ENCODE measurements around the gene SPSB4.
"Not testable (repeated sequence)": the region's sequence is repeated elsewhere in the genome, so short reads cannot be mapped to it uniquely, and the experiment has no call there.

The SPSB4 gene

GRCh38 chr3:141114179-141114745 lies 63.1 kb downstream of the SPSB4 start:
- DNase-seq (ENCODE audit: low read depth, low spot score), result no peak

- no peak for DNase-seq (ENCODE audit: low read depth, low spot score)
These were observed 63.8 kb downstream of the SPSB4 start for GRCh38 chr3:141114816-141115460.

- DNase-seq (ENCODE audit: low read depth, low spot score), result peak; percentile 9
These were observed 64.8 kb downstream of the SPSB4 start for GRCh38 chr3:141115789-141116541.

GRCh38 chr3:141116721-141117120 lies 65.6 kb downstream of the SPSB4 start:
- DNase-seq (ENCODE audit: low read depth, low spot score), result no peak

- DNase-seq (ENCODE audit: low read depth, low spot score), result not testable (repeated sequence)
These were observed 66.8 kb downstream of the SPSB4 start for GRCh38 chr3:141117982-141118381.

GRCh38 chr3:141122455-141123030 lies 71.4 kb downstream of the SPSB4 start:
- no peak for DNase-seq (ENCODE audit: low read depth, low spot score)

GRCh38 chr3:141123677-141124410 lies 72.7 kb downstream of the SPSB4 start:
- DNase-seq (ENCODE audit: low read depth, low spot score), result no peak

GRCh38 chr3:141124715-141125114 lies 73.6 kb downstream of the SPSB4 start:
- no peak for DNase-seq (ENCODE audit: low read depth, low spot score)

GRCh38 chr3:141125351-141125750 lies 74.2 kb downstream of the SPSB4 start:
- DNase-seq (ENCODE audit: low read depth, low spot score), result no peak

GRCh38 chr3:141126661-141127343 lies 75.7 kb downstream of the SPSB4 start:
- no peak for DNase-seq (ENCODE audit: low read depth, low spot score)

- DNase-seq (ENCODE audit: low read depth, low spot score), result no peak
These were observed 76.4 kb downstream of the SPSB4 start for GRCh38 chr3:141127344-141128125.

GRCh38 chr3:141128126-141128777 lies 77.1 kb downstream of the SPSB4 start:
- no peak for DNase-seq (ENCODE audit: low read depth, low spot score)

- DNase-seq (ENCODE audit: low read depth, low spot score), result no peak
These were observed 77.9 kb downstream of the SPSB4 start for GRCh38 chr3:141129049-141129448.

GRCh38 chr3:141129541-141130011 lies 78.4 kb downstream of the SPSB4 start:
- no peak for DNase-seq (ENCODE audit: low read depth, low spot score)

- DNase-seq (ENCODE audit: low read depth, low spot score), result no peak
These were observed 92.4 kb downstream of the SPSB4 start for GRCh38 chr3:141143517-141143916.

- DNase-seq (ENCODE audit: low read depth, low spot score), result no peak
These were observed 95.9 kb downstream of the SPSB4 start for GRCh38 chr3:141146979-141147470.

GRCh38 chr3:141147657-141148056 lies 96.5 kb downstream of the SPSB4 start:
- no peak for DNase-seq (ENCODE audit: low read depth, low spot score)

- no peak for DNase-seq (ENCODE audit: low read depth, low spot score)
These were observed 97.0 kb downstream of the SPSB4 start for GRCh38 chr3:141148169-141148568.

- DNase-seq (ENCODE audit: low read depth, low spot score), result no peak
These were observed 97.6 kb downstream of the SPSB4 start for GRCh38 chr3:141148770-141149169.

All from smooth muscle cell of the brain vasculature (primary cell).